ENCODE measurements around the gene SHLD1. TPM values are rescaled to one million over a fixed set of nuclear protein-coding genes. Genes with fewer than 3 reads are reported as not detected.

The SHLD1 gene
- polyA plus RNA-seq, 1 donor (not counting 4 experiments of a cell fraction or from before 2014, with no cell fraction given): 3.2 TPM

- Histone ChIP-seq H3K4me2 (ENCODE audit: control insufficient read depth, extremely low read depth, insufficient read depth, low read depth, low read length) (no peak overlapping the region), H3K4me3 (ENCODE audit: control insufficient read depth in 2 of 3, extremely low read depth in 1 of 3, insufficient read depth in 2 of 3, low read depth in 1 of 3, low read length in 3 of 3) (no peak overlapping the region), H2AFZ (ENCODE audit: control insufficient read depth, low read length) (no peak overlapping the region), H3K27me3 (ENCODE audit: control insufficient read depth, extremely low read depth, insufficient read depth, low read length) (no peaks in the 10 kb centered on the region), H4K20me1 (ENCODE audit: control insufficient read depth, extremely low read depth, insufficient read depth, low read length) (no peaks in the 10 kb centered on the region), H3K36me3 (ENCODE audit: control insufficient read depth in 2 of 2, extremely low read depth in 1 of 2, insufficient read depth in 2 of 2, low read length in 2 of 2) (no peaks in the 10 kb centered on the region), H3K9ac (ENCODE audit: control insufficient read depth, extremely low read depth, insufficient read depth, low read length) (no peak overlapping the region), H3K9me1 (ENCODE audit: control insufficient read depth, extremely low read depth, insufficient read depth, low read length) (no peaks in the 10 kb centered on the region), H3K27ac (ENCODE audit: control insufficient read depth, insufficient read depth, low read length) (no peak overlapping the region), H3K9me3 (ENCODE audit: control insufficient read depth, low read depth, low read length) (no peaks in the 10 kb centered on the region), H3K4me1 (ENCODE audit: control insufficient read depth, extremely low read depth, insufficient read depth, low read length) (no peaks in the 10 kb centered on the region), H3K79me2 (ENCODE audit: control insufficient read depth, insufficient read depth, low read length) (no peaks in the 10 kb centered on the region)
- no peak for FAIRE-seq
- no peak for TF ChIP-seq CTCF (optimal IDR thresholded peaks at IDR 0.05 in 1 of 3, IDR thresholded peaks at IDR 0.05 in 1 of 3, conservative IDR thresholded peaks at IDR 0.05 in 1 of 3; ENCODE audit: extremely low read depth in 1 of 3, insufficient read depth in 2 of 3, low read length in 3 of 3)
- TF ChIP-seq EZH2 (IDR thresholded peaks at IDR 0.05; ENCODE audit: low read length): no peak
- no peak for DNase-seq (ENCODE audit: low read depth, low spot score)
- dilution Hi-C loops (cut with MboI; ENCODE audit: extremely low pct_ligation_motif_present, low sequenced_read_pairs): no loop called here
Observed at GRCh38 chr20:5834436-5835005, 84.3 kb downstream of the SHLD1 start.

- Histone ChIP-seq H3K9me1 (ENCODE audit: control insufficient read depth, extremely low read depth, insufficient read depth, low read length) (no peaks in the 10 kb centered on the region), H3K4me2 (ENCODE audit: control insufficient read depth, extremely low read depth, insufficient read depth, low read depth, low read length) (no peak overlapping the region), H4K20me1 (ENCODE audit: control insufficient read depth, extremely low read depth, insufficient read depth, low read length) (no peaks in the 10 kb centered on the region), H3K79me2 (ENCODE audit: control insufficient read depth, insufficient read depth, low read length) (no peaks in the 10 kb centered on the region), H3K4me3 (ENCODE audit: control insufficient read depth in 2 of 3, extremely low read depth in 1 of 3, insufficient read depth in 2 of 3, low read depth in 1 of 3, low read length in 3 of 3) (no peak overlapping the region), H3K4me1 (ENCODE audit: control insufficient read depth, extremely low read depth, insufficient read depth, low read length) (no peaks in the 10 kb centered on the region), H3K36me3 (ENCODE audit: control insufficient read depth in 2 of 2, extremely low read depth in 1 of 2, insufficient read depth in 2 of 2, low read length in 2 of 2) (no peaks in the 10 kb centered on the region), H3K27ac (ENCODE audit: control insufficient read depth, insufficient read depth, low read length) (no peak overlapping the region), H2AFZ (ENCODE audit: control insufficient read depth, low read length) (no peak overlapping the region), H3K27me3 (ENCODE audit: control insufficient read depth, extremely low read depth, insufficient read depth, low read length) (no peaks in the 10 kb centered on the region), H3K9ac (ENCODE audit: control insufficient read depth, extremely low read depth, insufficient read depth, low read length) (no peak overlapping the region), H3K9me3 (ENCODE audit: control insufficient read depth, low read depth, low read length) (no peaks in the 10 kb centered on the region)
- dilution Hi-C loops (cut with MboI; ENCODE audit: extremely low pct_ligation_motif_present, low sequenced_read_pairs): no loop called here
- DNase-seq (ENCODE audit: low read depth, low spot score): no peak
- TF ChIP-seq EZH2 (IDR thresholded peaks at IDR 0.05; ENCODE audit: low read length) (no peak), CTCF (optimal IDR thresholded peaks at IDR 0.05 in 1 of 3, IDR thresholded peaks at IDR 0.05 in 1 of 3, conservative IDR thresholded peaks at IDR 0.05 in 1 of 3; ENCODE audit: extremely low read depth in 1 of 3, insufficient read depth in 2 of 3, low read length in 3 of 3) (no peak)
- no peak for FAIRE-seq
Observed at GRCh38 chr20:5835321-5835821, 85.2 kb downstream of the SHLD1 start.

All from keratinocyte (primary cell).